AG08396 (cell line): ENCODE measurements around the gene ZNF792.
"Not testable (repeated sequence)": the region's sequence is repeated elsewhere in the genome, so short reads cannot be mapped to it uniquely, and the experiment has no call there.

Experiments used
- DNase-seq: peaks from one replicate; pipeline ENCODE4 v3.0.0; 2012; ENCODE audit warnings: low spot score, mixed read lengths

ZNF792 gene

GRCh38 chr19:34998777-34999497 is 34.9 kb upstream of the ZNF792 start:
- no peak for DNase-seq

DNA sequence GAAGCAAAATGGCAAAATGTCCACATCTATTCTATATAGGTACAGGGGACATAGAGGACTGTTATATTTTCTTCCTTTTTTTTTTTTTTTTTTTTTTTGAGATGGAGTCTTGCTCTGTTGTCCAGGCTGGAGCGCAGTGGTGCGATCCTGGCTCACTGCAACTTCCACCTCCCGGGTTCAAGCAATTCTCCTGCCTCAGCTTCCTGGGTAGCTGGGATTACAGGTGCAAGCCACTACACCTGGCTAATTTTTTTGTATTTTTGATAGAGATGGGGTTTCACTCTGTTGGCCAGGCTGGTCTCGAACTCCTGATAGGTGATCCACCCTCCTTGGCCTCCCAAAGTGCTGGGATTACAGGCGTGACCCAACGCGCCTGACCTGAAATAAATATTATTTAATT is 34.2 kb upstream of the ZNF792 start:
- not testable (repeated sequence) for DNase-seq

GRCh38 chr19:34997071-34997617 is 33.1 kb upstream of the ZNF792 start:
- DNase-seq: no peak

DNA sequence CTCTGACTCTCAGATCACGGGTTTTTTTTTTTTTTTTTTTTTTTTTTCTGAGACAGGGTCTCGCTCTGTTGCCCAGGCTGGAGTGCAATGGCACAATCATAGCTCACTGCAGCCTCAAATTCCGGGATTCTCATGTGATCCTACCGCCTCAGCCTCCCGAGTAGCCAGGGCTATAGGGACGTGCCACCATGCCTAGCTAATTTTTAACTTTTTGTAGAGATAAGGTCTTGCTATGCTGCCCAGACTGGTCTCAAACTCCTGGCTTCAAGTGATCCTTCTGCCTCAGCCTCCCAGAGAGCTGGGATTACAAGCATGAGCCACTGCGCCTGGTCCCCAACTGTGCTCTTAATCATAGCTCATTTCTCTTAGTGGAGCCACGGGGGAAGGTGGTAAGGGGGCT is 31.5 kb upstream of the ZNF792 start:
- no peak for DNase-seq

- no peak for DNase-seq
These were observed 30.9 kb upstream of the ZNF792 start for GRCh38 chr19:34994643-34995541.

GRCh38 chr19:34994286-34994642 is 30.2 kb upstream of the ZNF792 start:
- no peak for DNase-seq

GRCh38 chr19:34992582-34992981 is 28.6 kb upstream of the ZNF792 start:
- DNase-seq: not testable (repeated sequence)

GRCh38 chr19:34991542-34992333 is 27.7 kb upstream of the ZNF792 start:
- DNase-seq: no peak

DNA sequence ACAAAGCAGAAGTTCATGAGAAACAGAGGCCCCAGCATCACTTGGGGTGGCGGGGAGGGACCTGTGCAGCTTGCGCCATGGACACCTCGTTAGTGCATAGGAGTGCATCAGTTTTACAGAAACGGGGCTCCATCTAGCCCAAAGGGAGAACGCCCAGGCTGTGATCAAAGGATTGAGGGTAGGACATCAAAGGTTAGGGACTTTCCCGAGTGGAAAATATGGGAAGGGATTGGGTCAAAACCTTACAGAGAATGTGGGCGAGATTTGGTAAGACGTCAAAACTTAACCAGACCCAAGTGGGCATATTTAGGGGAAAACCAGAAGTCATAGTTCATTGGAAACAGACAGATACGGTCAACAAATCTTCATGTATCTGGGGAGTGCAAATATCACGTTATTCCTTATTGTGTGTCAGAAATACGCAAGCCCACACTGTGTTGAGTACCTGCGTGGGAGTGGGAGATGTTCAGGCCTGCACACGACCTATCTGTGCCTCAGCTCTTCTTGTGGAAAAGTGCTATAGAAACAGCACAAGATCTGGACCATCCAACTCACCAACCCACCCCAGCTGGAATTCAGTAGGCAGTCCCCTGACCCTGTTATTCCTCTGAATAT is 26.7 kb upstream of the ZNF792 start:
- no peak for DNase-seq

- DNase-seq: no peak
These were observed 25.3 kb upstream of the ZNF792 start for GRCh38 chr19:34989298-34989697.

GRCh38 chr19:34988119-34988518 is 24.1 kb upstream of the ZNF792 start:
- no peak for DNase-seq

DNA sequence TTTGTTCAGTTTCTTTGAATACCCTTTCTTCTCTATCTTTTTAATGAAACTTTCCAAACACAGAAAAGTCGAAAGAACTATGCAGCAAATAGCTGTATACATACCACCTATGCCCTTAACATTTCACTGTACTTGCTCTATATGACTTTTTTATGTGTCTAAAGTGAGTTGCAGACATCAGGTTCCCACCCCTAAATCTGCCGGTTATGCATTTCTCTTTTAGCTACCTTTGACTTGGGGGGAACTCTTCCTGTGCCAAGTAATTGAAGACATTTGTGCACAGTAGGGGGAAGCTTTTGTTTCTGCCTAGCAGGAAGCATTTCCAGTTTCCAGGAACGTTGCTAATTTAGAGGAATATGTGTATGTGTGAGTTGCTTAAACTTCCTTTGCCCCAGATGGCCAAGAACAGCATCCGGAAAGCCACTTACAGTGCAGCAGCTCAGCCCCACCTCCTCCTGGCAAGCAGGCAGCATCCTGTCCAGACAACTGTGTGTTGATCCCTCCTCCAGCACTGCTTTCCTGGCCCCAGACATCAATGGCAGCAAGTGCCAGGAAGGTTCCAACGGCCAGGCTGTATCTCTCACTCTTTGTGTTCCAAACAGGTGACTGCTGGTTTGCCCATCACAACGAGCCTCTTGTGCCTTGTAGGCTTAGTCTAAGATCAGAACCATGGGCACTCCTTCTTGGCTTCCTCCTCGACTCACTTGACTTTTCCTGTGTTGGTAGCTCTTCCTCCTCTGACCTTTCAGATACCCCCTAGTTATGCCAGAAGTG is 21.4 kb upstream of the ZNF792 start:
- no peak for DNase-seq

GRCh38 chr19:34984287-34984686 is 20.3 kb upstream of the ZNF792 start:
- no peak for DNase-seq

DNA sequence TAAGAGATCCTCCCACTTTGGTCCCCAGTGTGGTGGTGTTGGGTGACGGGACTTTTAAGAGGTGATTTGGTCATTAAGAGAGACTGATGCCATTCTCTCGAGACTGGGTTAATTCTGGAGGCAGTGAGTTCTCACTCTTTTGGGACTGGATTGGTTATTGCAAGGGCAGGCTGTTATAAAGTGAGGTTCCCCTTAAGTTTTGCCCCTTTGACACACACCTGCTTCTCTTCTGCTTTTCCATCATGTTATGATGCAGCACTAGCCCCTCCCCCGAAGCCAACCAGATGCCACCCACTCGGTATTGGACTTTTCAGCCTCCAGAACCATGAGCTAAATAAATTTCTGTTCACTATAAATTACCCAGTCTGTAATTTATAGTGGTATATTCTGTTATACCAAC is 19.8 kb upstream of the ZNF792 start:
- DNase-seq: no peak

GRCh38 chr19:34982275-34982674 is 18.2 kb upstream of the ZNF792 start:
- no peak for DNase-seq

DNA sequence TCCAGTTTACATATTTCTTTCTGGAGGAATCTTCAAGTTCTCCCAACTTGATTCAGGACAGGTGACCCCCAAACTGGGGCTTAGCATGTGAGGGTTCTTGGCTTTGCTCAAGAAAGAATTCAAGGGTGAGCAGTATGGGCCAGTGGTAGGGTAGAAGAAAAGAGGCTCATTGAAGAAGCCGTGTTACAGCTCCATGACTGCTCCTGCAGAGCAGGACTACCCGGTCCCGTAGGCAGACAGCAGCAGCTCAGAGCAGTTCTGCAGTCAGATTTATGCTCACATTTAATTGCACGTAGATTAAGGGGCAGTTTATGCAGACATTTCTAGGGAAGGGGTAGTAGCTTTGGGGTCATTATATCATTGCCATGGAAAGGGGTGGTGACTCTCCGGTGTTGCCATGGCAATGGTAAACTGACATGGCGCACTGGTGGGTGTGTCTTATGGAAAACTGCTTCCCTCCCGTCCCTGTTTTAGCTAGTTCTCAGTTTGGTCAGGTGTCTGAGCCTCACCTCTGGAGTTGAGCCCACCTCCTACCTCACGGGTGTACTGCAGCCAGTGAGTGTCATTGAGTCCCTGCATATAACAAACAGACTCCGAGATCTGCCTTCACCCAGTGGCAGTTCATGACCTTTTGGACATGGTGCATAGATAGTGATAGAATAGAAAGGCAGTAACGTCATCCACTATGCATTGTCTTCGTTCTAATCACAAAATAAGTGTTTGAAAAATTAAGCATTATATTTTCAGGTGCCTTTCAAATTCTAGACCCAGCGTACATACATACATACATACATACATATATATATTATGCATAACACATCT is 16.0 kb upstream of the ZNF792 start:
- DNase-seq: no peak

- no peak for DNase-seq
These were observed 12.6 kb upstream of the ZNF792 start for GRCh38 chr19:34976611-34977010.

DNA sequence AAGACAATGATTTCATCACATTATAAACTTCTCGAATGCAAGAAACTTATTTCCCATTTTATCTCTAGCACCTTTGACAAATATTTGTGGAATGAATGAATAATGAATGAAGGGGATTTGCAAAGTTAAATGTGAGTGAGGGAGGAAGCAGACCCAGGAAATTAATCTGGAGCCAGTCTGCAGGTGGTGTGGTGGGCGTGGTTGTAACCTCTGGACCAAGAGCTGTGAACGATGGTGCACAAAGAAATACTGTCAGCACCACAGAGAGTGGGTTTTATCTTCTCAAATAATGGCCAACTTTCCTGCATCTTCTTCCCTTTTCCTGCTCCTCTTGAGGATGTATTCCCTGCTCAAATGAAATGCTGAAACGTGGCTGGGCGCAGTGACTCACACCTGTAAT is 11.0 kb upstream of the ZNF792 start:
- no peak for DNase-seq

DNA sequence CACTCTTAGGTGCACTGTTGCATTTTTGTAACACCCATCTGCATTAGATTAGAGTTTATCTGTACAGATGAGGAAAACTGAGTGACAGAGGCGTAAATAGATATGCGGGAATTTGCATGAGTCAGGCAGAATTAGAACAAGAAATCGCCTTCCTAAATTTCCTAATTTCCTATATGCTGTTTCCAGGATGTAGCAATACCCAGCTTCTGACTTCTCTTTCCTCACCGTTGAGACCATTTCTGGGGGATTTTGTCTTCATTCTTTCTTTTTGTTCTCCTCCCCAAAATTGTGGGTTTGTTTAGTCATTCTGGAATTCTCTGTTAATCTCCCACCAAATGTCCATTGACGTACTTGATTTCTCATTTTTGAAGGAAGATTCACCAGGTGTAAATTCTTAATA is 10.6 kb upstream of the ZNF792 start:
- no peak for DNase-seq

DNA sequence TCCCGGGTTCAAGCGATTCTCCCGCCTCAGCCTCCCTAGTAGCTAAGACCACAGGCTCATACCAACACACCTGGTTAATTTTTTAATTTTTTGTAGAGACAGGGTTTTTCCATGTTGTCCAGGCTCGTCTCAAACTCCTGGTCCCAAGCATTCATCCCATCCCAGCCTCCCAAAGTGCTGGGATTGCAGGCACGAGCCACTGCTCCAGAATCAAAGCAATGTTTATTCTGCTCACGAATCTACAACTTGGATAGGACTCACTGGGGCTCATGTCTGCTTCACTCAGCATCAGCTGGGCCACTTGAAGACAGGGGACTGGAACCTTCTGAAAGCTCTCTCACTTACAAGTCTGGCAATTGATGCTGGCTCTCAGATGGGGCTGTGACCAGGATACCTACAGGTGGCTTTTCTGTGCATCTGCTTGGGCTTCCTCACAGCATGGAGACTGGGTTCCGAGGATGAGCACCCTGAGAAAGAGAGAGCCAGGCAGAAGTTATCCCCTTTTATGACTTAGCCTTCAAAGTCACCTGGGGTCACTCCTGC is 8.2 kb upstream of the ZNF792 start:
- no peak for DNase-seq
